GM15510 (cell line): Measurements from ENCODE around the gene CORO2A.

ENCODE experiments used
- POLR2A ChIP-seq: IDR thresholded peaks from 3 replicates; pipeline ENCODE4 v1.6.1; 2011; ENCODE audit warnings: borderline replicate concordance; ENCODE audit not compliant: insufficient read length; ENCODE audit errors: extremely low read depth

The CORO2A gene

GRCh38 chr9:98210435-98210834 lies 18.0 kb upstream of the CORO2A start:
- TF ChIP-seq POLR2A: no peak

GRCh38 chr9:98209530-98209929 lies 17.1 kb upstream of the CORO2A start:
- TF ChIP-seq POLR2A: no peak

- TF ChIP-seq POLR2A: no peak
These were observed 16.2 kb upstream of the CORO2A start for GRCh38 chr9:98208635-98209034.

- no peak for TF ChIP-seq POLR2A
These were observed 15.2 kb upstream of the CORO2A start for GRCh38 chr9:98207606-98208005.

- TF ChIP-seq POLR2A: no peak
These were observed 14.3 kb upstream of the CORO2A start for GRCh38 chr9:98206754-98207153.

GRCh38 chr9:98204692-98205091 lies 12.3 kb upstream of the CORO2A start:
- no peak for TF ChIP-seq POLR2A

- TF ChIP-seq POLR2A: no peak
These were observed 10.7 kb upstream of the CORO2A start for GRCh38 chr9:98203153-98203552.

GRCh38 chr9:98202252-98202651 lies 9.8 kb upstream of the CORO2A start:
- no peak for TF ChIP-seq POLR2A

GRCh38 chr9:98201749-98202148 lies 9.3 kb upstream of the CORO2A start:
- TF ChIP-seq POLR2A: no peak

GRCh38 chr9:98201102-98201501 lies 8.7 kb upstream of the CORO2A start:
- TF ChIP-seq POLR2A: no peak

- TF ChIP-seq POLR2A: no peak
These were observed 7.1 kb upstream of the CORO2A start for GRCh38 chr9:98199388-98200033.

- no peak for TF ChIP-seq POLR2A
These were observed 3.2 kb upstream of the CORO2A start for GRCh38 chr9:98195671-98196070.

GRCh38 chr9:98193336-98193944 lies 1.0 kb upstream of the CORO2A start:
- TF ChIP-seq POLR2A: no peak

GRCh38 chr9:98191671-98192502 lies 550 bp downstream of the CORO2A start:
- no peak for TF ChIP-seq POLR2A

GRCh38 chr9:98191181-98191608 lies 1.2 kb downstream of the CORO2A start:
- no peak for TF ChIP-seq POLR2A

- no peak for TF ChIP-seq POLR2A
These were observed 1.7 kb downstream of the CORO2A start for GRCh38 chr9:98190757-98191105.

GRCh38 chr9:98189412-98189811 lies 3.0 kb downstream of the CORO2A start:
- no peak for TF ChIP-seq POLR2A

- no peak for TF ChIP-seq POLR2A
These were observed 4.5 kb downstream of the CORO2A start for GRCh38 chr9:98187926-98188325.
